Endodermal cell (in vitro differentiated cells): ENCODE measurements around the gene LHX2. TPM values are rescaled to one million over a fixed set of nuclear protein-coding genes. Genes with fewer than 3 reads are reported as not detected.

Source experiments
- DNase-seq: peaks from one replicate; pipeline ENCODE4 v3.0.0-alpha.2; 2017
- H3K27ac ChIP-seq: 2 replicates; pipeline ENCODE4 v1.5.1; 2013; ENCODE audit warnings: mild to moderate bottlenecking, low read depth, low read length, moderate library complexity
- H3K27me3 ChIP-seq: 2 replicates; pipeline ENCODE4 v1.6.1; 2013; ENCODE audit warnings: mild to moderate bottlenecking, low read length, moderate library complexity; ENCODE audit not compliant: insufficient read depth, control insufficient read depth, poor library complexity, severe bottlenecking
- H3K36me3 ChIP-seq: 2 replicates; pipeline ENCODE4 v1.7.0; 2013; ENCODE audit warnings: mild to moderate bottlenecking, low read length, moderate library complexity; ENCODE audit not compliant: control insufficient read depth, insufficient read depth
- H3K4me1 ChIP-seq: one replicate; pipeline ENCODE4 v1.7.0; 2013; ENCODE audit warnings: low read length; ENCODE audit not compliant: control insufficient read depth, insufficient read depth
- H3K4me3 ChIP-seq: 2 replicates; pipeline ENCODE4 v1.5.1; 2013; ENCODE audit warnings: mild to moderate bottlenecking, low read length, moderate library complexity
- H3K9ac ChIP-seq: 2 replicates; pipeline ENCODE4 v1.6.1; 2013; ENCODE audit warnings: mild to moderate bottlenecking, low read length, moderate library complexity; ENCODE audit not compliant: poor library complexity, severe bottlenecking; ENCODE audit errors: extremely low read depth
- H3K9me3 ChIP-seq: 2 replicates; pipeline ENCODE4 v1.6.1; 2013; ENCODE audit warnings: mild to moderate bottlenecking, low read length, moderate library complexity; ENCODE audit not compliant: control insufficient read depth
- H3K27ac Mint-ChIP-seq: 2 replicates; pipeline ENCODE4 v1.8.0; 2020; ENCODE audit warnings: mixed read lengths
- H3K27me3 Mint-ChIP-seq: 2 replicates; pipeline ENCODE4 v1.8.0; 2021; ENCODE audit warnings: mild to moderate bottlenecking, mixed read lengths; ENCODE audit not compliant: insufficient read depth
- H3K36me3 Mint-ChIP-seq: 2 replicates; pipeline ENCODE4 v1.8.0; 2020; ENCODE audit warnings: low read depth, mixed read lengths
- H3K4me1 Mint-ChIP-seq: 2 replicates; pipeline ENCODE4 v1.8.0; 2020; ENCODE audit warnings: mixed read lengths
- H3K4me3 Mint-ChIP-seq: 2 replicates; pipeline ENCODE4 v1.8.0; 2020; ENCODE audit warnings: mild to moderate bottlenecking, moderate library complexity, mixed read lengths
- H3K9me3 Mint-ChIP-seq: 2 replicates; pipeline ENCODE4 v1.8.0; 2020; ENCODE audit warnings: mild to moderate bottlenecking, mixed read lengths
- WGBS, 2 experiments: methylation state at CpG; one replicate each; pipeline versions ENCODE4 v1.1.5 to v1.1.7; 2013; ENCODE audit warnings: missing lambda C conversion rate in 2 of 2, mixed read lengths in 1 of 2; ENCODE audit not compliant: insufficient coverage in 1 of 2, insufficient read length in 1 of 2; 5-methylcytosine and 5-hydroxymethylcytosine counted together
- total RNA-seq, 2 donors: library from RNA; stranded (reverse); fragmentation: NEBNext Ultra II Directional in 1 of 2; extraction: Animal tissue kit (Norgen Biotek cat#: 25700) in 1 of 2; gene quantifications; 2 replicates in 1 of 2; 3 replicates in 1 of 2; pipeline ENCODE4 v1.2.1, GENCODE V29; 2021
- TF ChIP-seq, protein P1 (sequence below): fragments of 200-600 bp; sonication (generic); conservative IDR thresholded peaks from 2 replicates; pipeline ENCODE4 v1.5.0; 2021; ENCODE audit warnings: antibody characterized with exemption, mild to moderate bottlenecking

Gene LHX2
- total RNA-seq, 2 donors from 2014 or later = 0.20 to 0.29 TPM

GRCh38 chr9:124079176-124079925 is 67.8 kb downstream of the LHX2 start:
- TF ChIP-seq, protein P1, sequence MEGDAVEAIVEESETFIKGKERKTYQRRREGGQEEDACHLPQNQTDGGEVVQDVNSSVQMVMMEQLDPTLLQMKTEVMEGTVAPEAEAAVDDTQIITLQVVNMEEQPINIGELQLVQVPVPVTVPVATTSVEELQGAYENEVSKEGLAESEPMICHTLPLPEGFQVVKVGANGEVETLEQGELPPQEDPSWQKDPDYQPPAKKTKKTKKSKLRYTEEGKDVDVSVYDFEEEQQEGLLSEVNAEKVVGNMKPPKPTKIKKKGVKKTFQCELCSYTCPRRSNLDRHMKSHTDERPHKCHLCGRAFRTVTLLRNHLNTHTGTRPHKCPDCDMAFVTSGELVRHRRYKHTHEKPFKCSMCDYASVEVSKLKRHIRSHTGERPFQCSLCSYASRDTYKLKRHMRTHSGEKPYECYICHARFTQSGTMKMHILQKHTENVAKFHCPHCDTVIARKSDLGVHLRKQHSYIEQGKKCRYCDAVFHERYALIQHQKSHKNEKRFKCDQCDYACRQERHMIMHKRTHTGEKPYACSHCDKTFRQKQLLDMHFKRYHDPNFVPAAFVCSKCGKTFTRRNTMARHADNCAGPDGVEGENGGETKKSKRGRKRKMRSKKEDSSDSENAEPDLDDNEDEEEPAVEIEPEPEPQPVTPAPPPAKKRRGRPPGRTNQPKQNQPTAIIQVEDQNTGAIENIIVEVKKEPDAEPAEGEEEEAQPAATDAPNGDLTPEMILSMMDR = no peak
- DNase-seq = peak; percentile 65
- peak overlapping the region; percentile 6 for H3K27ac Mint-ChIP-seq
- no peaks in the 10 kb centered on the region for H3K27me3 Mint-ChIP-seq
- Histone ChIP-seq H3K27me3 (no peaks in the 10 kb centered on the region), H3K4me1 (no peaks in the 10 kb centered on the region), H3K27ac (no peak overlapping the region), H3K4me3 (no peak overlapping the region), H3K36me3 (no peaks in the 10 kb centered on the region), H3K9ac (no peak overlapping the region), H3K9me3 (peaks cover 10% of the 10 kb centered on the region)
- WGBS, 2 experiments = 87 to 89% methylated on average over 10 to 17 of the region's 17 CpGs
- H3K36me3 Mint-ChIP-seq = no peaks in the 10 kb centered on the region
- H3K4me1 Mint-ChIP-seq = peaks cover 2% of the 10 kb centered on the region
- H3K9me3 Mint-ChIP-seq = peaks cover 2% of the 10 kb centered on the region
- no peak overlapping the region for H3K4me3 Mint-ChIP-seq

- Histone ChIP-seq H3K4me1 (no peaks in the 10 kb centered on the region), H3K27ac (no peak overlapping the region), H3K9me3 (no peaks in the 10 kb centered on the region), H3K36me3 (no peaks in the 10 kb centered on the region), H3K9ac (no peak overlapping the region), H3K4me3 (no peak overlapping the region), H3K27me3 (no peaks in the 10 kb centered on the region)
- Mint-ChIP-seq H3K27ac (no peak overlapping the region), H3K27me3 (peaks cover 6% of the 10 kb centered on the region), H3K9me3 (peaks cover 3% of the 10 kb centered on the region), H3K36me3 (no peaks in the 10 kb centered on the region), H3K4me1 (no peaks in the 10 kb centered on the region), H3K4me3 (no peak overlapping the region)
- WGBS, 2 experiments = 88 to 100% methylated on average over 1 to 2 of the region's 2 CpGs
- no peak for DNase-seq
- TF ChIP-seq, protein P1 = no peak
Measured at GRCh38 chr9:124082622-124083021, 71.1 kb downstream of the LHX2 start.

Other genes with a start within 250 kb of the LHX2 start
- gene DENND1A, start 81.6 kb upstream of the LHX2 start, total RNA-seq = 10 to 100 TPM; 29.5 to 38.4 TPM
- 10 to 100 TPM; 17.1 to 32.5 TPM for gene NEK6, start 246.2 kb downstream of the LHX2 start, total RNA-seq